Pancreas (tissue), 10 donors: ENCODE data around the gene TAAR8. TPM values are rescaled to one million over a fixed set of nuclear protein-coding genes. Genes with fewer than 3 reads are reported as not detected.

Experiments used
- ATAC-seq, 4 donors: fragments of 200-7000 bp; cut with Tn5 transposase; one replicate each; pipeline versions ENCODE4 v1.8.0 to v1.9.1; 2020; ENCODE audit warnings: mild to moderate bottlenecking in 4 of 4, moderate library complexity in 4 of 4
- DNase-seq, 6 donors: peaks; one replicate each; pipeline ENCODE4 v3.0.0-alpha.2; 2020
- FAIRE-seq: peaks from 2 replicates; lab custom pipeline; 2012; peaks lifted over from hg19 to GRCh38; lab: Jason Lieb, UNC
- H3K27ac ChIP-seq, 4 donors: fragments of 200-600 bp; sonication (generic); 1 replicate in 3 of 4; 2 replicates in 1 of 4; pipeline versions ENCODE4 v1.5.0 to v1.8.0; 2020
- H3K27me3 ChIP-seq, 4 donors: fragments of 200-600 bp; one replicate each; pipeline ENCODE4 v1.8.0; 2021
- H3K36me3 ChIP-seq, 3 donors: fragments of 200-600 bp; sonication (generic) in 1 of 3; one replicate each; pipeline versions ENCODE4 v1.5.0 to v1.8.0; 2020 to 2021
- H3K4me1 ChIP-seq, 3 donors: fragments of 200-600 bp; one replicate each; pipeline ENCODE4 v1.8.0; 2021
- H3K4me3 ChIP-seq, 4 donors: fragments of 200-600 bp; sonication (generic) in 2 of 4; one replicate each; pipeline versions ENCODE4 v1.5.0 to v1.8.0; 2020 to 2021
- H3K9me3 ChIP-seq, 4 donors: fragments of 200-600 bp; one replicate each; pipeline ENCODE4 v1.8.0; 2021
- CTCF ChIP-seq, 4 donors: fragments of 200-600 bp; sonication (generic) in 3 of 4; IDR thresholded peaks; one replicate each; pipeline versions ENCODE4 v1.5.0 to v1.8.0; 2021; ENCODE audit warnings: antibody characterized with exemption in 4 of 4
- WGBS, 2 donors: extraction: QIAGEN DNeasy Blood & Tissue Kit; methylation state at CpG; one replicate each; pipeline ENCODE4 v1.1.7; 2013; 5-methylcytosine and 5-hydroxymethylcytosine counted together
- intact Hi-C, 3 donors: fragments of 100-400 bp; cut with DNase I; formaldehyde crosslinking; loops; one replicate each; pipeline versions ENCODE4 v1.11.1 to v1.14.2; 2022
- polyA plus RNA-seq, 2 donors: library from polyadenylated mRNA; stranded (reverse); fragments of 200-250 nt; gene quantifications; one replicate each; pipeline ENCODE4 v1.2.3, GENCODE V29; 2013
- total RNA-seq, 6 donors: library from RNA; stranded (reverse); fragmentation: NEBNext Ultra II Directional in 4 of 6; extraction: Animal tissue kit (Norgen Biotek cat#: 25700) in 4 of 6; gene quantifications; one replicate each; pipeline versions ENCODE4 v1.2.1 to v1.2.4, GENCODE V29; 2021 to 2023
- donor health status: healthy with polysubstance abuse.
- donor health status: DM: no; HTN: no; CAD: no; lungs with moderate emphysema.
- donor health status: DM: no; HTN: no; CAD: no.
- donor health status: control.
- donor health status: control.
- donor health status: Bipolar disorder and iron deficiency.
- donor health status: DM: yes; HTN: yes; CAD: no.
- donor health status: DM: no; HTN: no; CAD: no.
- donor health status: DM: no; HTN: no; CAD: no.
- donor health status: DM: yes; HTN: yes; CAD: no.

Gene TAAR8
- total RNA-seq (not detected), polyA plus RNA-seq (not detected)

- Histone ChIP-seq H3K4me3 (no peak within 1 kb of the TSS), H3K27me3 (no peaks in the 10 kb centered on the region), H3K4me1 (no peaks in the 10 kb centered on the region), H3K27ac (no peak within 1 kb of the TSS), H3K9me3 (no peaks in the 10 kb centered on the region), H3K36me3 (no peaks in the 10 kb centered on the region)
- TF ChIP-seq CTCF (IDR thresholded peaks at IDR 0.05), result no peak
- DNase-seq (no peak), FAIRE-seq (no peak), ATAC-seq (no peak)
- intact Hi-C loops, result no loop called here
- WGBS, 2 donors, result 89 to 98% methylated on average over 2 of the region's 2 CpGs
Measured at GRCh38 chr6:132552372-132552771, at the start of gene TAAR8. Gene TAAR8, plus strand, starts transcription at chr6:132552672. Its CDS starts 21 bp downstream, at chr6:132552693.

- no peak for TF ChIP-seq CTCF (IDR thresholded peaks at IDR 0.05)
- H3K4me3 ChIP-seq, result no peak overlapping the region
- ATAC-seq (peak; percentile 64 to 77 (median 75)), DNase-seq (peak in 1 of 6 donors; percentile 18), FAIRE-seq (no peak)
- 70% methylated on average over 5 of the region's 5 CpGs for WGBS, 2 donors
- H3K36me3 ChIP-seq, result peaks cover 0 to 17% (median 0%) of the 10 kb centered on the region in 3 donors
- intact Hi-C loops, result no loop called here
- H3K27ac ChIP-seq, result no peak overlapping the region
- no peaks in the 10 kb centered on the region for H3K9me3 ChIP-seq
- H3K4me1 ChIP-seq, result peaks cover 0 to 12% (median 6%) of the 10 kb centered on the region in 3 donors
- no peaks in the 10 kb centered on the region for H3K27me3 ChIP-seq
Measured at GRCh38 chr6:132504757-132505156, 47.7 kb upstream of the TAAR8 start.

- DNase-seq (no peak), FAIRE-seq (no peak), ATAC-seq (no peak)
- Histone ChIP-seq H3K27me3 (no peaks in the 10 kb centered on the region), H3K4me3 (no peak overlapping the region), H3K4me1 (peaks cover 0 to 16% (median 7%) of the 10 kb centered on the region in 3 donors), H3K9me3 (no peaks in the 10 kb centered on the region), H3K27ac (no peak overlapping the region), H3K36me3 (peaks cover 0 to 17% (median 0%) of the 10 kb centered on the region in 3 donors)
- WGBS, 2 donors, result 96 to 100% methylated on average over 1 of the region's 1 CpG
- intact Hi-C loops, result no loop called here
- no peak for TF ChIP-seq CTCF (IDR thresholded peaks at IDR 0.05)
Measured at GRCh38 chr6:132505158-132505557, 47.3 kb upstream of the TAAR8 start.

- H3K36me3 ChIP-seq, result peaks cover 0 to 17% (median 0%) of the 10 kb centered on the region in 3 donors
- no peaks in the 10 kb centered on the region for H3K27me3 ChIP-seq
- 18 to 20% methylated on average over 2 of the region's 2 CpGs for WGBS, 2 donors
- H3K4me1 ChIP-seq, result peaks cover 3 to 27% (median 14%) of the 10 kb centered on the region in 3 donors
- no peaks in the 10 kb centered on the region for H3K9me3 ChIP-seq
- TF ChIP-seq CTCF (IDR thresholded peaks at IDR 0.05), result no peak
- no peak for FAIRE-seq
- DNase-seq, result no peak
- ATAC-seq, result no peak
- H3K27ac ChIP-seq, result no peak overlapping the region
- no peak overlapping the region for H3K4me3 ChIP-seq
- intact Hi-C loops, result no loop called here
Measured at GRCh38 chr6:132506461-132506860, 46.0 kb upstream of the TAAR8 start.
